GF-D8 (cell line): Measurements from ENCODE around the gene NHERF2.
"Not testable (repeated sequence)": the region's sequence is repeated elsewhere in the genome, so short reads cannot be mapped to it uniquely, and the experiment has no call there.

Source experiments
- DNase-seq: peaks from one replicate; lab custom pipeline; 2025; lab: John Stamatoyannopoulos, UW

The NHERF2 gene

GRCh38 chr16:2007081-2007836, 19.4 kb upstream of the NHERF2 start:
- DNase-seq: no peak

GRCh38 chr16:2008009-2008526, 18.6 kb upstream of the NHERF2 start:
- DNase-seq: peak; percentile 74

GRCh38 chr16:2008631-2009163, 18.0 kb upstream of the NHERF2 start:
- DNase-seq: peak; percentile 61

- DNase-seq: no peak
Observed at GRCh38 chr16:2009164-2009711, 17.5 kb upstream of the NHERF2 start.

DNA sequence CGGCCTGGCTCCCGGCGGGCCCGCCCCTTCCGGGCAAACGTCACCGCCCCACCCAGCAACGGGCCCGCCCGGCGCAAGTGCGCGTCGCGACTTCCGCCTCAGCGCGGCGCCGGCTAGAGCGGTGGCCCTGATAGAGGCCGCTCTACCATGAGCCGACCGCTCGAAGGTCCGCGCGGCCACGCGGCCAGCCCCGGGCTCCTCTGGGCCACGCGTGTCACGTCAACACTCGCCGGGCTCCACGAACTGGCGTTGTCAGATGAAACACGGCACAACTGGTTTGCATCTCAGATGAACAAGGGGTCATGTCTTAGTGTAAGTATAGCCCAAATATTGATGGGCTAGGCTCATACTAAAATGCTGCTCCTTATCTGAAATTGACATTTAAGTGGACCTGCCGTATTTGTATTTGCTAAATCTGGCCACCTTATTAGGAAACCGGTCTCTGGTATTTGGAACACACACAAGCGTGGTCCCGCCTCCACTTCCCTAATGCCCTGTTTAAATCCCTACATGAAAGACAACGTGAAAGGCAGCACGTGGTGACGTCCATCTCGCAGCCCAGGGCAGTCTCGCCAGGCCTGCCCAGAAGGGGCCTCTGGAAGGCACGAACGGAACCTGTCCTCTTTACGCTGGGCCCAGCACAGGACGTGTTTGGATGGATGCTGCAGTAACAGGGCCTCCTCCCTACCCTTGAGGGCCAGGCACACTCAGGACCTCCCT, 16.8 kb upstream of the NHERF2 start, which contains the start of gene ZNF598:
Gene ZNF598 (minus strand): TSS at position 31 of the 720 bp plus-strand sequence.
- DNase-seq: peak; percentile 55

DNA sequence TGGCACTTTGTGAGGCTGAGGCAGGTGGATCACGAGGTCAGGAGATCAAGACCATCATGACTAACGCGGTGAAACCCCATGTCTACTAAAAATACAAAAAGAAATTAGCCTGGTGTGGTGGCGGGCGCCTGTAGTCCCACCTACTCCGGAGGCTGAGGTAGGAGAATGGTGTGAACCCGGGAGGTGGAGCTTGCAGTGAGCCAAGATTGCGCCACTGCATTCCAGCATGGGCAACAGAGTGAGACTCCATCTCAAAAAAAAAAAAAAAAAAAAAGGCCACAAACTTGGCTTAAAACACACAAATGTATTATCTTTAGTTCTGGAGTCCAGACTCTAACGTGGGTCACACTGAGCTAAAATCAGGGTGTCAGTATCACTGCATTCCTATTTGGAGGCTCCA, 15.0 kb upstream of the NHERF2 start:
- DNase-seq: not testable (repeated sequence)

GRCh38 chr16:2013527-2013926, 13.2 kb upstream of the NHERF2 start:
- DNase-seq: no peak

- no peak for DNase-seq
Observed at GRCh38 chr16:2015117-2015946, 11.4 kb upstream of the NHERF2 start.

DNA sequence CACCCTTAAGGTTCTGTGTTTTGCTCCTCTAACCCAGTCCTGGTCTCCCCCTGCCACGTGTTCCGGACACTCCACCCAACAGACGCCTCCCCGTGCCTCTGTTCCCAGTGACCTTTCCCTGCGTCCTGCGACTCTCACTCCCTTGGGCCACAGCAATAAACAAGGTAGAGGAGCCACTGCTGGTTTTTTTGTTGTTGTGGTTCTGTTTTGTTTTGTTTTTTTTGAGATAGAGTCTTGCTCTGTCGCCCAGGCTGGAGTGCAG, 10.8 kb upstream of the NHERF2 start:
- DNase-seq: no peak

DNA sequence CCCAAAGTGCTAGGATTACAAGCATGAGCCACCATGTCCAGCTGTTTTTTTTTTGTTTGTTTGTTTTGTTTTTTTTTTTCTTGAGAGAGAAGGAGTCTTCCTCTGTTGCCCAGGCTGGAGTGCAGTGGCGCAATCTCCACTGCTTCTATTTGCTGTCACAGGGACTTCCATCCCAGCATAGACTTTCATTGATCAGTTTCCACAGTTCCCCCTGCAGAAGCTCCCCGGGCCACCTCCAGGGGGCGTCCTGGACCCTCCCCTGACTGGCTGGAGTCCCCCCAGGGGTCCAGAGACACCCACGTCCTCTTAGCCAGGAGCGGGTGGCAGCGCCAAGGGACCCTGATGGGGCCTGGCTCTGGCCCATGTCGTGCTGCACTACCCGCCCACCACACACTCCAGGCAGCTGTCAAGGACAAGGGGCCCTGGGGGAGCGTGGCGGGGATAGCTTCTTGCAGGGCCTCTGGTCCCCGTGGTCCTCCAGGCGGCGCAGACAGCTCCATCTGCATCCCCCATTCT, 10.2 kb upstream of the NHERF2 start:
- no peak for DNase-seq

DNA sequence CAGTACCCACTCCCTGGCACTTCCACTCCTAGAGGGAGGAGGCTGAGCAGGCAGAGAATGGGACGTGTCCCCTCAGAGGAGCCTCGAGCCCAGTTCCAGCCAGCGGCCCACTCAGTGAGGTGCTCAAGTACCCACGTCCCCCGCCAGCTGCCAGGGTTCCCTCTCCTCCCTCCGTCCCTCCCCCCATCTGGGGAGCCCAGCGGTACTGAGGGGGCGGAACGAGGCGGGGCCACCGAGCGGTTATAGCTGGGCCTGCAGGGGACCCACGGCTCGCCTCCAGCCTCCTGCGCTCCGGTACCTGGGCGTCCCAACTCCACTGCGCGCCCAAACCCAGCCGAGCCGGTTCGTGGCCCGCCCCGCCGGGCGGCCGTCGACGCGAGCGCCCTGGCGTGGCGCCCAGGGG, 7.2 kb upstream of the NHERF2 start, which contains the start of gene NPW:
Gene NPW (plus strand): TSS at position 268 of the 403 bp plus-strand sequence.
- DNase-seq: no peak

DNA sequence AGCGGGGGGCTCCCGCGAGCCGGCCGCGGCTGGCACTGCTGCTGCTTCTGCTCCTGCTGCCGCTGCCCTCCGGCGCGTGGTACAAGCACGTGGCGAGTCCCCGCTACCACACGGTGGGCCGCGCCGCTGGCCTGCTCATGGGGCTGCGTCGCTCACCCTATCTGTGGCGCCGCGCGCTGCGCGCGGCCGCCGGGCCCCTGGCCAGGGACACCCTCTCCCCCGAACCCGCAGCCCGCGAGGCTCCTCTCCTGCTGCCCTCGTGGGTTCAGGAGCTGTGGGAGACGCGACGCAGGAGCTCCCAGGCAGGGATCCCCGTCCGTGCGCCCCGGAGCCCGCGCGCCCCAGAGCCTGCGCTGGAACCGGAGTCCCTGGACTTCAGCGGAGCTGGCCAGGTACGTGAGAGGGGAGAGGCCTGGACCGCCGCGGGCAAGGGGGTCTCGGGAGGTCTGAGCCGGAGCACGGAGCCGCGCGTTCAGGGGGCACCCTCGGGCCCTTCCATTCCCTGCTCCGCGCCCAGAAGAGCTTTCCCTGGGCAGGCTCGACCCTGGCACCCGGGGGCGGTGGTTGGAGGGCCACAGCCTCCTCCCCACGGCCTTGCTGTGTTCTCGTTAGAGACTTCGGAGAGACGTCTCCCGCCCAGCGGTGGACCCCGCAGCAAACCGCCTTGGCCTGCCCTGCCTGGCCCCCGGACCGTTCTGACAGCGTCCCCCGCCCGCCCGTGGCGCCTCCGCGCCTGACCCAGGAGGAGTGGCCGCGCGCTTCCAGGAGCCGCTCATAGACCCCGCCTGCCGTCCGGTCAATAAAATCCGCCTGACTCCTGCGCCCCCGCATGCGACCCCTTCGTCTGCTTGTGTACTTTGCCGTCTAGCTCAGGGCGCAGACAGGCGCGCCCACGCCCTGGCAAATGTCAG, 6.5 kb upstream of the NHERF2 start:
- DNase-seq: no peak

- DNase-seq: no peak
Observed at GRCh38 chr16:2022723-2023091, 4.0 kb upstream of the NHERF2 start.

GRCh38 chr16:2023092-2024031, 3.3 kb upstream of the NHERF2 start:
- DNase-seq: peak; percentile 51

- no peak for DNase-seq
Observed at GRCh38 chr16:2024032-2024420, 2.7 kb upstream of the NHERF2 start.

DNA sequence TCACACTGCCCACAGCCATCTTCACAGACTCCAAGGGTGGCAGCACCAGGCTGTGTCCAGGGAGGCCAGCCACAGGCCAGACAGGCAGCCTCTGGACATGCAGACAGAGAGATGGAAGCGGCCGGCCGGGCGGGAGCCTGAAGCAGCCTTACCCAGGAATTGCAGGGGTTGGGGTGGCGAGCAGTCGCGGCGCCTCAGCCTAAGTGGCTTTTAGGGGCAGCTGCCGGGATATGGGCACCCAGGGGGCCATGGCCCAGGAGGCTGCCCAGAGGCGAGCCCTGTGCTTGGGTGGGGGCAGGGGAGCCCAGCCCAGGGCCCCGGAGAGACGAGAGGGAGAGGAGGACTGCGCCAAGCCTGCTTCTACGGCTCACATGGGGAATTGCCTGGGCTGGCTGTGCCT, 1.5 kb upstream of the NHERF2 start:
- no peak for DNase-seq

DNA sequence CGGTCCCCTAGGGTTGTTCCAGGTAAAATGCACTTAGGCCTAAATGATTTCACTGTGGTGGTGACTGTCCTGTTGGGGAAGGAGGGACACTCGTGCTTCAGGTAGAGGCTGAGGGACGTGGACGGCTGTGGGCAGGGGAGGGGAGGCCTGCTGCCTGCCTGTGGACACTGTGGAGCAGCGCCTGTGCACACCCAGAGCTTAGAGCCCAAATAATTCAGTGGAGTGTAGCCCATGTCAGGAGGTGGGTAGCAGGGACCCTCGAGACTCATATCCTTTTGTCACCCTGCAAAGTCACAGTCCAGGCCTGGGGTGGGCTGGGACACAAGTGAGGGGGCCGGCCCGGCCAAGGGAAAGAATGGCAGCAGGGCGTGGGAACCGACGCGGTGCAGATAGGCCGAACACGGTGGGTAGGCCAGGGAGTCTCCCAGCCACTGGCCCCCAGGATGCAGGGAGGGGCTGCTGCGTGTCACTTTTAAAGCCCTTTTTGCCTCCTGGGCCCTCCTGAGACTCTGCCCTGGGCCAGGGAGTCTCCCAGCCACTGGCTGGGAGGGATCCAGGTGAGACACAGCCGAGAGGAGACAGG, 733 bp upstream of the NHERF2 start:
- DNase-seq: no peak

GRCh38 chr16:2027024-2028010, 615 bp downstream of the NHERF2 start:
- no peak for DNase-seq
